ENCODE results near the gene KRTAP10-7.

DNA sequence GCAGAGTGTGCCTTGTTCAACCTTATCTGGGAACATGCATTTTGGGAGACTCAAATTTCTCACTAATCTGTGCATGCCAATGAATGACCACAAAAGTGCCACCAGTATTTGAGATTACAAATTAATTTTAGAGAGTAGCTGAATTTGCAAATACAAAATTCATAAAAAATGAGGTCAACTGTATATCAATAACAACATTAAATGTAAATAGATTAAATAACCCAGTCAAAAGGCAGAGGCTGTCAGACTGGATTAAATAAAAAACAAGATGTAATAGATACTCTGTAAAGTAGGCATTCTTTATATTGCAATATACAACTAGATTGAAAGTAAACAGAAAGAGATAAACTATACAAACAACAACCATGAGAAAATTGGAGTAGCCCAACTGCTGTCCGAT is 36.3 kb upstream of the KRTAP10-7 start:
- TF ChIP-seq CTCF (IDR thresholded peaks at IDR 0.05; ENCODE audit: low read depth, low read length, poor library complexity, severe bottlenecking) (no peak), EZH2phosphoT487 (IDR thresholded peaks at IDR 0.05; ENCODE audit: borderline replicate concordance, low read length) (no peak)
